Esophagus squamous epithelium (tissue), 4 donors: ENCODE results near the gene RAD51C.

Experiments
- POLR2A ChIP-seq, 4 donors: fragments of 450-650 bp; IDR thresholded peaks; one replicate each; pipeline ENCODE4 v1.6.1; 2017; ENCODE audit warnings: antibody characterized with exemption in 4 of 4, mild to moderate bottlenecking in 4 of 4, moderate library complexity in 3 of 4
- TF ChIP-seq, protein P1 (sequence below), 6 experiments: fragments of 450-650 bp in 4 of 6; fragments of 200-600 bp in 2 of 6; sonication (generic) in 2 of 6; IDR thresholded peaks; one replicate each; pipeline ENCODE4 v1.5.1; 2016 to 2019; ENCODE audit warnings: antibody characterized with exemption in 6 of 6, mild to moderate bottlenecking in 4 of 6, moderate library complexity in 4 of 6

DNA sequence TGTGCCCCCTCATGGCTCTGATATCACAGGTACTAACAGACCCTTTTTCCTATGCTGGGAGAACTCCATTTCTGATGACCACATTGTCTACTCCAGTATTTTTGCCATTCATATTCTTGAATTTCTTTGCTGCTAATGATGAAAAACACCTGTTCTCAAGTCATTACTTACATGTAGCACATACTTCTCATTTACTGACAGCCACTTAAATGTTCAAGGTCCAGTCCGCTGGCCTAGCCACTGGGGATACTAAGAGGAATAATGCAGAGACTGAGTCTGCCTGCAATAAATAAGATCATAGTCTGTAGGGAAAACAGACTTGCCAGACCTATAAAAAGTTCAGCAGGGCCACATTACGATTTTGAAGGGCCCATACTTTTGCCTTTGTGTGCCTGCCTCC is 28.1 kb upstream of the RAD51C start:
- no peak for TF ChIP-seq POLR2A (IDR thresholded peaks at IDR 0.05)
- TF ChIP-seq, protein P1, sequence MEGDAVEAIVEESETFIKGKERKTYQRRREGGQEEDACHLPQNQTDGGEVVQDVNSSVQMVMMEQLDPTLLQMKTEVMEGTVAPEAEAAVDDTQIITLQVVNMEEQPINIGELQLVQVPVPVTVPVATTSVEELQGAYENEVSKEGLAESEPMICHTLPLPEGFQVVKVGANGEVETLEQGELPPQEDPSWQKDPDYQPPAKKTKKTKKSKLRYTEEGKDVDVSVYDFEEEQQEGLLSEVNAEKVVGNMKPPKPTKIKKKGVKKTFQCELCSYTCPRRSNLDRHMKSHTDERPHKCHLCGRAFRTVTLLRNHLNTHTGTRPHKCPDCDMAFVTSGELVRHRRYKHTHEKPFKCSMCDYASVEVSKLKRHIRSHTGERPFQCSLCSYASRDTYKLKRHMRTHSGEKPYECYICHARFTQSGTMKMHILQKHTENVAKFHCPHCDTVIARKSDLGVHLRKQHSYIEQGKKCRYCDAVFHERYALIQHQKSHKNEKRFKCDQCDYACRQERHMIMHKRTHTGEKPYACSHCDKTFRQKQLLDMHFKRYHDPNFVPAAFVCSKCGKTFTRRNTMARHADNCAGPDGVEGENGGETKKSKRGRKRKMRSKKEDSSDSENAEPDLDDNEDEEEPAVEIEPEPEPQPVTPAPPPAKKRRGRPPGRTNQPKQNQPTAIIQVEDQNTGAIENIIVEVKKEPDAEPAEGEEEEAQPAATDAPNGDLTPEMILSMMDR (IDR thresholded peaks at IDR 0.05), result no peak
